K562 (cell line): Measurements from ENCODE around the gene CREB3L1. TPM values are rescaled to one million over a fixed set of nuclear protein-coding genes. Genes with fewer than 3 reads are reported as not detected.
"Not testable (repeated sequence)": the region's sequence is repeated elsewhere in the genome, so short reads cannot be mapped to it uniquely, and the experiment has no call there.

Source experiments
- ATAC-seq: fragments of 200-7000 bp; cut with Tn5 transposase; 3 replicates; pipeline ENCODE4 v1.9.1; 2020; ENCODE audit warnings: moderate library complexity
- BruUV-seq: library from RNA; stranded (reverse); fragments of 400-500 nt; replicated peaks from 2 replicates; lab custom pipeline; 2021; lab: Mats Ljungman, UMichigan
- CTCF ChIA-PET: fragments of 300-600 bp; formaldehyde crosslinking; extraction: SDS; loops from one replicate; lab custom pipeline; 2021; ENCODE audit warnings: low intra/inter-chr PET ratio; lab: Yijun Ruan, JAX
- POLR2A ChIA-PET: fragments of 300-600, 350-650 bp; sonication (Branson Sonifier 250); formaldehyde crosslinking; extraction: SDS; loops from one replicate; lab custom pipeline; 2021; ENCODE audit warnings: antibody characterized with exemption, inconsistent platforms; lab: Yijun Ruan, JAX
- DNase-seq, 4 experiments: peaks; one replicate each; pipeline versions ENCODE4 v3.0.0 to v3.0.0-alpha.2; 2011 to 2018; ENCODE audit warnings: low spot score in 3 of 4, mixed read lengths in 3 of 4; ENCODE audit errors: extremely low read depth in 1 of 4
- FAIRE-seq: peaks from 2 replicates; lab custom pipeline; 2011; peaks lifted over from hg19 to GRCh38; lab: Jason Lieb, UNC
- H2AFZ ChIP-seq: 2 replicates; pipeline ENCODE4 v1.6.0; 2011; ENCODE audit warnings: low read depth, low read length, control low read depth, inconsistent platforms
- H3K27ac ChIP-seq: fragments of 200-600 bp; 3 replicates; pipeline ENCODE4 v1.8.0; 2011; ENCODE audit warnings: low read depth, mild to moderate bottlenecking, control low read depth, inconsistent platforms, low read length, moderate library complexity, mixed read lengths; ENCODE audit errors: extremely low read depth
- H3K27me3 ChIP-seq, 2 experiments: fragments of 300-600 bp in 1 of 2; 2 replicates in 1 of 2; 3 replicates in 1 of 2; pipeline versions ENCODE4 v1.6.0 to v1.8.0; 2011; ENCODE audit warnings: inconsistent platforms in 2 of 2, low read length in 2 of 2, mild to moderate bottlenecking in 1 of 2, mixed read lengths in 1 of 2, moderate library complexity in 1 of 2; ENCODE audit not compliant: control insufficient read depth in 2 of 2, insufficient read depth in 2 of 2
- H3K36me3 ChIP-seq: fragments of 300-600 bp; 3 replicates; pipeline ENCODE4 v1.8.0; 2011; ENCODE audit warnings: mild to moderate bottlenecking, low read length, inconsistent platforms; ENCODE audit not compliant: control insufficient read depth, insufficient read depth
- H3K4me1 ChIP-seq, 2 experiments: fragments of 200-600 bp in 1 of 2; replicated peaks in 1 of 2; 2 replicates in 1 of 2; 3 replicates in 1 of 2; pipeline versions ENCODE4 v1.5.1 to v1.8.0; 2011; ENCODE audit warnings: inconsistent platforms in 2 of 2, low read length in 2 of 2, mild to moderate bottlenecking in 1 of 2, mixed read lengths in 1 of 2, moderate library complexity in 1 of 2; ENCODE audit not compliant: control insufficient read depth in 2 of 2, insufficient read depth in 2 of 2
- H3K4me2 ChIP-seq: 2 replicates; pipeline ENCODE4 v1.6.1; 2011; ENCODE audit warnings: low read length, control low read depth, inconsistent platforms, mixed read lengths; ENCODE audit not compliant: insufficient read depth
- H3K4me3 ChIP-seq: fragments of 200-600 bp; sonication (generic), shearing (Covaris generic); 2 replicates; pipeline ENCODE4 v1.5.1; 2016; ENCODE audit warnings: control low read depth, inconsistent platforms
- H3K79me2 ChIP-seq: fragments of 200-600 bp; 3 replicates; pipeline ENCODE4 v1.8.0; 2011; ENCODE audit warnings: low read length, inconsistent platforms; ENCODE audit not compliant: control insufficient read depth, insufficient read depth
- H3K9ac ChIP-seq, 2 experiments: 2 replicates each; pipeline versions ENCODE4 v1.6.0 to v1.6.1; 2011; ENCODE audit warnings: low read depth in 2 of 2, low read length in 2 of 2, control low read depth in 1 of 2, inconsistent platforms in 1 of 2, mild to moderate bottlenecking in 1 of 2, mixed read lengths in 1 of 2; ENCODE audit not compliant: insufficient read depth in 1 of 2
- H3K9me1 ChIP-seq: one replicate; pipeline ENCODE4 v1.6.0; 2011; ENCODE audit warnings: inconsistent platforms, mild to moderate bottlenecking, low read length, moderate library complexity; ENCODE audit not compliant: control insufficient read depth, insufficient read depth
- H3K9me3 ChIP-seq: replicated peaks from 2 replicates; pipeline ENCODE4 v1.5.1; 2011; ENCODE audit warnings: low read depth, low read length, inconsistent platforms; ENCODE audit not compliant: control insufficient read depth, insufficient read depth
- H4K20me1 ChIP-seq: replicated peaks from 2 replicates; pipeline ENCODE4 v1.6.1; 2011; ENCODE audit warnings: low read length, inconsistent platforms, mixed read lengths; ENCODE audit not compliant: control insufficient read depth, insufficient read depth
- DACH1 ChIP-seq: fragments of 450-650 bp; IDR thresholded peaks from 2 replicates; pipeline ENCODE4 v1.6.1; 2018; ENCODE audit not compliant: partially characterized antibody
- DMBX1 ChIP-seq: fragments of 250-450 bp; sonication (Bioruptor Pico); IDR thresholded peaks from 2 replicates; pipeline ENCODE4 v1.8.0; 2022; ENCODE audit warnings: inconsistent platforms, mild to moderate bottlenecking, moderate library complexity, borderline replicate concordance
- SMARCC2 ChIP-seq: fragments of 450-650 bp; IDR thresholded peaks from 2 replicates; pipeline ENCODE4 v1.6.1; 2017; ENCODE audit warnings: antibody characterized with exemption, moderate library complexity, mild to moderate bottlenecking, low read depth
- YY1 ChIP-seq, 3 experiments: IDR thresholded peaks; 2 replicates each; pipeline ENCODE4 v1.6.1; 2011; ENCODE audit warnings: low read length in 2 of 3, mild to moderate bottlenecking in 2 of 3, moderate library complexity in 2 of 3, borderline replicate concordance in 1 of 3, control low read depth in 1 of 3, low read depth in 1 of 3; ENCODE audit not compliant: insufficient read depth in 3 of 3, insufficient replicate concordance in 2 of 3, control insufficient read depth in 1 of 3, insufficient read length in 1 of 3; ENCODE audit errors: extremely low read depth in 1 of 3
- WGBS: fragments of 100-300 bp; shearing (Covaris generic); methylation state at CpG from one replicate; pipeline ENCODE4 v1.1.6; 2016; ENCODE audit warnings: low coverage, mixed read lengths; ENCODE audit not compliant: insufficient coverage; ENCODE audit errors: missing lambda C conversion rate; 5-methylcytosine and 5-hydroxymethylcytosine counted together
- in situ Hi-C: fragments of 300-500 bp; cut with MboI; formaldehyde crosslinking; loops from 4 replicates; pipeline ENCODE4 v1.15.0; 2018; ENCODE audit warnings: inconsistent platforms, mixed read lengths
- intact Hi-C: fragments of 100-400 bp; cut with micrococcal nuclease; formaldehyde crosslinking; loops from 2 replicates; pipeline ENCODE4 v1.14.2; 2022
- polyA plus RNA-seq, 8 experiments: library from polyadenylated mRNA; depleted of rRNA in 4 of 8; stranded (reverse) in 5 of 8; unstranded in 3 of 8; fragments of >200 nt; fragmentation: Nextera tagmentation in 2 of 8; fragmentation: Illumina TruSeq in 1 of 8; extraction: Ambion mirVana in 2 of 8; extraction: Trizol in 1 of 8; gene quantifications; 2 replicates each; pipeline versions ENCODE4 v1.2.1 to v1.2.3, GENCODE V29; 2011 to 2014; ENCODE audit warnings: inconsistent platforms in 1 of 8, missing spikeins in 1 of 8
- total RNA-seq, 7 experiments: library from RNA; depleted of rRNA in 6 of 7; stranded (reverse); fragments of >200 nt in 6 of 7; fragmentation: Illumina TruSeq in 2 of 7; extraction: Trizol in 2 of 7; gene quantifications; 2 replicates each; pipeline versions ENCODE4 v1.2.1 to v1.2.3, GENCODE V29; 2011 to 2021; ENCODE audit warnings: low replicate concordance in 1 of 7
- TF ChIP-seq, protein P1 (sequence below): fragments of 450-650 bp; conservative IDR thresholded peaks from 2 replicates; pipeline ENCODE4 v1.6.1; 2016; ENCODE audit warnings: missing genetic modification characterization, low read depth, mild to moderate bottlenecking, missing compliant biosample characterization, moderate library complexity
- TF ChIP-seq, protein P2 (sequence below): fragments of 450-650 bp; IDR thresholded peaks from 2 replicates; pipeline ENCODE4 v1.6.1; 2016; ENCODE audit warnings: antibody characterized with exemption

CREB3L1 gene
- total and polyA plus RNA-seq, 9 of the 15 experiments (the other 6 are each of a cell fraction or from before 2014, with no cell fraction given): 1.2 to 27.6 (median 3.7) TPM

GRCh38 chr11:46256540-46257001, 20.9 kb upstream of the CREB3L1 start (continued):
- TF ChIP-seq YY1 (IDR thresholded peaks at IDR 0.05; ENCODE audit: borderline replicate concordance in 1 of 3, control insufficient read depth in 1 of 3, extremely low read depth in 1 of 3, insufficient read depth in 3 of 3, insufficient read length in 1 of 3, insufficient replicate concordance in 2 of 3, low read depth in 1 of 3, low read length in 2 of 3) (peak; percentile 36 to 90 (median 51)), DMBX1 (no peak), SMARCC2 (no peak)
- TF ChIP-seq, protein P1, sequence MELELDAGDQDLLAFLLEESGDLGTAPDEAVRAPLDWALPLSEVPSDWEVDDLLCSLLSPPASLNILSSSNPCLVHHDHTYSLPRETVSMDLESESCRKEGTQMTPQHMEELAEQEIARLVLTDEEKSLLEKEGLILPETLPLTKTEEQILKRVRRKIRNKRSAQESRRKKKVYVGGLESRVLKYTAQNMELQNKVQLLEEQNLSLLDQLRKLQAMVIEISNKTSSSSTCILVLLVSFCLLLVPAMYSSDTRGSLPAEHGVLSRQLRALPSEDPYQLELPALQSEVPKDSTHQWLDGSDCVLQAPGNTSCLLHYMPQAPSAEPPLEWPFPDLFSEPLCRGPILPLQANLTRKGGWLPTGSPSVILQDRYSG (tag): 0 out of 2 replicates have a peak, but pooled peaks have one; percentile 49

- H3K27me3 ChIP-seq, intact Hi-C loops, DNase-seq, CTCF ChIA-PET, H3K4me3 ChIP-seq: not testable (repeated sequence)
- 71% methylated on average over 5 of the region's 5 CpGs for WGBS
- TF ChIP-seq, protein P2, sequence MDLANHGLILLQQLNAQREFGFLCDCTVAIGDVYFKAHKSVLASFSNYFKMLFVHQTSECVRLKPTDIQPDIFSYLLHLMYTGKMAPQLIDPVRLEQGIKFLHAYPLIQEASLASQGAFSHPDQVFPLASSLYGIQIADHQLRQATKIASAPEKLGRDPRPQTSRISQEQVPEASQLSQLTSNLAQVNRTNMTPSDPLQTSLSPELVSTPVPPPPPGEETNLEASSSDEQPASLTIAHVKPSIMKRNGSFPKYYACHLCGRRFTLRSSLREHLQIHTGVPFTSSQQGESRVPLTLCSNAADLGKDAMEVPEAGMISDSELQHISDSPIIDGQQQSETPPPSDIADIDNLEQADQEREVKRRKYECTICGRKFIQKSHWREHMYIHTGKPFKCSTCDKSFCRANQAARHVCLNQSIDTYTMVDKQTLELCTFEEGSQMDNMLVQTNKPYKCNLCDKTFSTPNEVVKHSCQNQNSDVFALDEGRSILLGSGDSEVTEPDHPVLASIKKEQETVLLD: 0 out of 2 replicates have a peak, but pooled peaks have one; percentile 24
- peak; percentile 97 for TF ChIP-seq DACH1
- TF ChIP-seq, all 486 proteins: peak for 2; not testable (repeated sequence) for 484
- peaks cover 5 to 11% of the 10 kb centered on the region in 2 experiments; a peak in 4 of 5 replicates for H3K4me1 ChIP-seq
- H3K9me3 ChIP-seq, ATAC-seq, H3K9ac ChIP-seq, BruUV-seq, in situ Hi-C loops, H3K27ac ChIP-seq, FAIRE-seq, H3K79me2 ChIP-seq, H3K36me3 ChIP-seq, H3K4me2 ChIP-seq, H4K20me1 ChIP-seq, H2AFZ ChIP-seq, H3K9me1 ChIP-seq: not testable (repeated sequence)
- POLR2A ChIA-PET: interaction anchor here (1.3 to 1.7 kb wide), 2 partner anchors 10 to 17 kb away, joined by 4 to 7 read pairs; no protein-coding TSS in a partner anchor
Observed at GRCh38 chr11:46259347-46259746, 18.1 kb upstream of the CREB3L1 start.
